Panc1 (cell line): ENCODE measurements around the gene MTOR. TPM values are rescaled to one million over a fixed set of nuclear protein-coding genes. Genes with fewer than 3 reads are reported as not detected.

Source experiments
- ATAC-seq: fragments of 200-7000 bp; cut with Tn5 transposase; 2 replicates; pipeline ENCODE4 v1.9.1; 2020; ENCODE audit warnings: mild to moderate bottlenecking, moderate library complexity
- BruUV-seq: library from RNA; stranded (reverse); fragments of 400-500 nt; replicated peaks from 2 replicates; lab custom pipeline; 2021; lab: Mats Ljungman, UMichigan
- CTCF ChIA-PET: fragments of 300-600 bp; sonication (Branson Sonifier 250); formaldehyde crosslinking; loops from one replicate; lab custom pipeline; 2022; ENCODE audit warnings: antibody characterized with exemption; lab: Charles Lee
- POLR2A ChIA-PET: fragments of 300-600 bp; sonication (Branson Sonifier 250); formaldehyde crosslinking; loops from one replicate; lab custom pipeline; 2022; ENCODE audit warnings: antibody characterized with exemption; lab: Charles Lee
- DNase-seq: peaks from one replicate; pipeline ENCODE4 v3.0.0-alpha.2; 2010; ENCODE audit warnings: low read depth, low spot score
- H3K27ac ChIP-seq: 2 replicates; pipeline ENCODE4 v1.5.1; 2011; ENCODE audit warnings: mild to moderate bottlenecking, low read length, inconsistent platforms
- H3K27me3 ChIP-seq: fragments of 200-500 bp; sonication (Bioruptor generic); 2 replicates; pipeline ENCODE4 v1.6.0; 2014; ENCODE audit warnings: low read length, inconsistent platforms; ENCODE audit not compliant: control insufficient read depth, insufficient read depth
- H3K36me3 ChIP-seq: fragments of 200-500 bp; sonication (Bioruptor generic); 2 replicates; pipeline ENCODE4 v1.5.1; 2014; ENCODE audit warnings: inconsistent platforms, mild to moderate bottlenecking, low read length, moderate library complexity; ENCODE audit not compliant: control insufficient read depth, insufficient read depth
- H3K4me1 ChIP-seq: 2 replicates; pipeline ENCODE4 v1.5.1; 2011; ENCODE audit warnings: inconsistent platforms, mild to moderate bottlenecking, low read length, moderate library complexity; ENCODE audit not compliant: control insufficient read depth, insufficient read depth
- H3K4me3 ChIP-seq, 2 experiments: 2 replicates each; pipeline ENCODE4 v1.5.1; 2011 to 2012; ENCODE audit warnings: low read depth in 2 of 2, low read length in 2 of 2, mild to moderate bottlenecking in 2 of 2, inconsistent platforms in 1 of 2, moderate library complexity in 1 of 2
- H3K9me3 ChIP-seq: fragments of 200-500 bp; sonication (Bioruptor generic); 2 replicates; pipeline ENCODE4 v1.5.1; 2014; ENCODE audit warnings: low read depth, mild to moderate bottlenecking, inconsistent platforms, low read length, moderate library complexity; ENCODE audit not compliant: control insufficient read depth, insufficient read depth
- POLR2AphosphoS5 ChIP-seq: IDR thresholded peaks from 2 replicates; pipeline ENCODE4 v1.6.1; 2012; ENCODE audit warnings: mild to moderate bottlenecking, low read depth, low read length, moderate library complexity
- SIN3A ChIP-seq: IDR thresholded peaks from 2 replicates; pipeline ENCODE4 v1.6.1; 2012; ENCODE audit warnings: low read depth, mild to moderate bottlenecking, low read length, moderate library complexity, borderline replicate concordance; ENCODE audit not compliant: insufficient read depth
- TCF7L2 ChIP-seq: IDR thresholded peaks from 2 replicates; pipeline ENCODE4 v1.6.1; 2011; ENCODE audit warnings: mild to moderate bottlenecking, low read depth, low read length, inconsistent platforms
- in situ Hi-C: cut with HindIII; loops from 2 replicates; pipeline ENCODE4 v1.10.0; 2016; ENCODE audit warnings: low sequenced_read_pairs, low pct_unique_long_range_greater_than_20kb
- intact Hi-C: fragments of 100-400 bp; cut with micrococcal nuclease; formaldehyde crosslinking; loops from one replicate; pipeline ENCODE4 v1.10.0; 2022; ENCODE audit not compliant: unreplicated experiment
- total RNA-seq: library from RNA; stranded (reverse); gene quantifications from one replicate; pipeline ENCODE4 v1.2.1, GENCODE V29; 2021; ENCODE audit not compliant: unreplicated experiment
- TF ChIP-seq, protein P1 (sequence below), 2 experiments: IDR thresholded peaks; 2 replicates each; pipeline ENCODE4 v1.6.1; 2011 to 2012; ENCODE audit warnings: low read depth in 2 of 2, control low read depth in 1 of 2, low read length in 1 of 2, mild to moderate bottlenecking in 1 of 2, moderate library complexity in 1 of 2; ENCODE audit not compliant: insufficient read depth in 1 of 2
- TF ChIP-seq, protein P2 (sequence below): fragments of 450-650 bp; IDR thresholded peaks from 2 replicates; pipeline ENCODE4 v1.5.1; 2017; ENCODE audit warnings: mild to moderate bottlenecking

MTOR gene
- total RNA-seq, 1 experiment from 2014 or later, result 71.2 TPM

DNA sequence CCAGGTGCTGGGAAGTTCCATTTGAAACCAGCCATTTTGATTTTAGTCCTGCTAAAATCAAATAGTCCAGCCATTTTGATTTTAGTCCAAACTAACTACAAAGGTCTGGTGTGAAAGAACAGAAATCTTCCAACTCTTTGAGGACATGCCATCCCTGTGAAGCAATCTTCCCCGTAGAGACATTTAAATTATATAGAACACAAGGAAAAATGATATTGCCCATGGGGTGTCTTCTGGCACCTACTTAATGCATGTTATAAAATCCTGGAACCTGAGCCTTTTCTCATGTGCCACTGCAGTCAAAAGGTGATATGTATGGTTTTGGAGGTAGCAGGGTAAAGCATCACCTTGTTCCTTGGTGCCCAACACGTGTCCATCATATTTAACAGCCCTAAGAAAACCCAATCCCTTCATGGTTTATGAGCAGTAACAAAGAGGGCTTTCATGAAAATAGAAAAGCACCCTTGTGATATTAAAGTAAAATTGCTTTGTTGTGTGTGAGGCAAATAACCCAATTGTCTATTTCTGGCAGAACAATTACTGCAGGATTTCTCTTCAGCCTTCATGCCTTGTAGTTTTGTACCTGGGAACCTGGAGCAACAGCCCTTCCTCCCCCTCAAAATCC, 46.9 kb downstream of the MTOR start:
- H3K4me1 ChIP-seq, result no peaks in the 10 kb centered on the region
- H3K36me3 ChIP-seq, result peaks cover 28% of the 10 kb centered on the region
- ATAC-seq, result no peak
- BruUV-seq, result no TSS peak
- POLR2A ChIA-PET, result no interaction called here
- in situ Hi-C loops (no loop called here), intact Hi-C loops (no loop called here)
- DNase-seq, result no peak
- H3K27me3 ChIP-seq, result no peaks in the 10 kb centered on the region
- no peak overlapping the region for H3K27ac ChIP-seq
- H3K9me3 ChIP-seq, result no peaks in the 10 kb centered on the region
- CTCF ChIA-PET, result no interaction called here
- TF ChIP-seq SIN3A, result no peak
- TF ChIP-seq, protein P1, sequence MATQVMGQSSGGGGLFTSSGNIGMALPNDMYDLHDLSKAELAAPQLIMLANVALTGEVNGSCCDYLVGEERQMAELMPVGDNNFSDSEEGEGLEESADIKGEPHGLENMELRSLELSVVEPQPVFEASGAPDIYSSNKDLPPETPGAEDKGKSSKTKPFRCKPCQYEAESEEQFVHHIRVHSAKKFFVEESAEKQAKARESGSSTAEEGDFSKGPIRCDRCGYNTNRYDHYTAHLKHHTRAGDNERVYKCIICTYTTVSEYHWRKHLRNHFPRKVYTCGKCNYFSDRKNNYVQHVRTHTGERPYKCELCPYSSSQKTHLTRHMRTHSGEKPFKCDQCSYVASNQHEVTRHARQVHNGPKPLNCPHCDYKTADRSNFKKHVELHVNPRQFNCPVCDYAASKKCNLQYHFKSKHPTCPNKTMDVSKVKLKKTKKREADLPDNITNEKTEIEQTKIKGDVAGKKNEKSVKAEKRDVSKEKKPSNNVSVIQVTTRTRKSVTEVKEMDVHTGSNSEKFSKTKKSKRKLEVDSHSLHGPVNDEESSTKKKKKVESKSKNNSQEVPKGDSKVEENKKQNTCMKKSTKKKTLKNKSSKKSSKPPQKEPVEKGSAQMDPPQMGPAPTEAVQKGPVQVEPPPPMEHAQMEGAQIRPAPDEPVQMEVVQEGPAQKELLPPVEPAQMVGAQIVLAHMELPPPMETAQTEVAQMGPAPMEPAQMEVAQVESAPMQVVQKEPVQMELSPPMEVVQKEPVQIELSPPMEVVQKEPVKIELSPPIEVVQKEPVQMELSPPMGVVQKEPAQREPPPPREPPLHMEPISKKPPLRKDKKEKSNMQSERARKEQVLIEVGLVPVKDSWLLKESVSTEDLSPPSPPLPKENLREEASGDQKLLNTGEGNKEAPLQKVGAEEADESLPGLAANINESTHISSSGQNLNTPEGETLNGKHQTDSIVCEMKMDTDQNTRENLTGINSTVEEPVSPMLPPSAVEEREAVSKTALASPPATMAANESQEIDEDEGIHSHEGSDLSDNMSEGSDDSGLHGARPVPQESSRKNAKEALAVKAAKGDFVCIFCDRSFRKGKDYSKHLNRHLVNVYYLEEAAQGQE (IDR thresholded peaks at IDR 0.05; ENCODE audit: insufficient read depth in 1 of 2, low read depth in 2 of 2, low read length in 1 of 2), result no peak
- TF ChIP-seq, protein P2, sequence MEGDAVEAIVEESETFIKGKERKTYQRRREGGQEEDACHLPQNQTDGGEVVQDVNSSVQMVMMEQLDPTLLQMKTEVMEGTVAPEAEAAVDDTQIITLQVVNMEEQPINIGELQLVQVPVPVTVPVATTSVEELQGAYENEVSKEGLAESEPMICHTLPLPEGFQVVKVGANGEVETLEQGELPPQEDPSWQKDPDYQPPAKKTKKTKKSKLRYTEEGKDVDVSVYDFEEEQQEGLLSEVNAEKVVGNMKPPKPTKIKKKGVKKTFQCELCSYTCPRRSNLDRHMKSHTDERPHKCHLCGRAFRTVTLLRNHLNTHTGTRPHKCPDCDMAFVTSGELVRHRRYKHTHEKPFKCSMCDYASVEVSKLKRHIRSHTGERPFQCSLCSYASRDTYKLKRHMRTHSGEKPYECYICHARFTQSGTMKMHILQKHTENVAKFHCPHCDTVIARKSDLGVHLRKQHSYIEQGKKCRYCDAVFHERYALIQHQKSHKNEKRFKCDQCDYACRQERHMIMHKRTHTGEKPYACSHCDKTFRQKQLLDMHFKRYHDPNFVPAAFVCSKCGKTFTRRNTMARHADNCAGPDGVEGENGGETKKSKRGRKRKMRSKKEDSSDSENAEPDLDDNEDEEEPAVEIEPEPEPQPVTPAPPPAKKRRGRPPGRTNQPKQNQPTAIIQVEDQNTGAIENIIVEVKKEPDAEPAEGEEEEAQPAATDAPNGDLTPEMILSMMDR, result no peak
- TF ChIP-seq POLR2AphosphoS5, result no peak
- TF ChIP-seq TCF7L2, result no peak
- no peak overlapping the region for H3K4me3 ChIP-seq

DNA sequence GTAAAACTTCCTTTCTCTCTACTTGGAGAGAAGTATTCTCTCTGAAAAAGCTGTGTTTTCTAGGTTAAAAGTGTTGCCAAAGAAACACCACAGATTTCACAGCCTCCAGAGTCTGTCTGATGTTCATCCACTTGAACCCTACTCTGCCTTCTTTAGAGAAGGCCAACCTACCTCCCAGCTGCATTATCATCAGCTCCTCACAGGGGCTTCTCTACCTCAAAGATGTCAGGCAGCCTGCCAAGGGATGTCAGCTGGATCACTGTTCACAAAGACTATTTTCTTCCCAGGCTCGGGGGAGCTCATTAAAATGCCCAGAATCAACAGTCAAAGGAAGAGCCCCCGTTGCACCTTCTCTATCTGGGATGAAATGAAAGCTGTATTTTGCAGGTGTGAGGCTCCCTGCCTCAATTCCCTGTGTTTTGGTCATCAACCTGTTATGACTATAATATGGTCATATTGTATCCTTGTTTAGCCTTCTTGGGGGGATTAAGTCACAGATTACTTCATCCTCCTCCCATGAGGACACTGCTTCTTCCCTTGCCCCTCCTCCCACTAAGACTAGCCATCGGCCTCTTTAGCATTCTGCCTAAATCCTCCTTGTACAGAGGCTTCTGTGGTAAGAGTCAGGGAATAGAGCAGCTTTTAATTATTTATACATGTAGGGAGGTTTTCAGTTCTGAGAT, 47.5 kb downstream of the MTOR start:
- CTCF ChIA-PET, result interaction anchor here (0.6 kb wide), 1 partner anchor 105 kb away, joined by 3 read pairs; no protein-coding TSS in a partner anchor
- Histone ChIP-seq H3K27ac (no peak overlapping the region), H3K27me3 (no peaks in the 10 kb centered on the region), H3K9me3 (no peaks in the 10 kb centered on the region), H3K36me3 (peaks cover 24% of the 10 kb centered on the region), H3K4me3 (no peak overlapping the region), H3K4me1 (no peaks in the 10 kb centered on the region)
- BruUV-seq, result no TSS peak
- in situ Hi-C loops, result no loop called here
- POLR2A ChIA-PET, result no interaction called here
- ATAC-seq (no peak), DNase-seq (no peak)
- TF ChIP-seq, protein P2, result no peak
- TF ChIP-seq POLR2AphosphoS5, result no peak
- TF ChIP-seq, protein P1 (IDR thresholded peaks at IDR 0.05; ENCODE audit: insufficient read depth in 1 of 2, low read depth in 2 of 2, low read length in 1 of 2), result no peak
- intact Hi-C loops, result no loop called here
